IPS-18a (cell line): ENCODE results near the gene OXTR.

ENCODE experiments used
- H3K27ac ChIP-seq: one replicate; pipeline ENCODE4 v1.5.1; 2013; ENCODE audit warnings: low read length
- H3K27me3 ChIP-seq: one replicate; pipeline ENCODE4 v1.6.1; 2013; ENCODE audit warnings: mild to moderate bottlenecking, low read length; ENCODE audit not compliant: control insufficient read depth, insufficient read depth
- H3K36me3 ChIP-seq: one replicate; pipeline ENCODE4 v1.6.1; 2013; ENCODE audit warnings: low read depth, low read length; ENCODE audit not compliant: control insufficient read depth
- H3K4me1 ChIP-seq: one replicate; pipeline ENCODE4 v1.6.1; 2013; ENCODE audit warnings: low read depth, low read length; ENCODE audit not compliant: control insufficient read depth
- H3K4me3 ChIP-seq: one replicate; pipeline ENCODE4 v1.5.1; 2013; ENCODE audit warnings: low read length
- H3K9ac ChIP-seq: one replicate; pipeline ENCODE4 v1.6.1; 2013; ENCODE audit warnings: mild to moderate bottlenecking, low read length, moderate library complexity
- H3K9me3 ChIP-seq: one replicate; pipeline ENCODE4 v1.6.1; 2013; ENCODE audit warnings: low read depth, low read length; ENCODE audit not compliant: control insufficient read depth

Gene OXTR

GRCh38 chr3:8766148-8766547, 3.3 kb downstream of the OXTR start:
- Histone ChIP-seq H3K27ac (no peak overlapping the region), H3K36me3 (no peaks in the 10 kb centered on the region), H3K9me3 (no peaks in the 10 kb centered on the region), H3K9ac (no peak overlapping the region), H3K27me3 (peaks cover 47% of the 10 kb centered on the region), H3K4me3 (no peak overlapping the region), H3K4me1 (peaks cover 12% of the 10 kb centered on the region)

GRCh38 chr3:8765528-8765927, 3.9 kb downstream of the OXTR start:
- Histone ChIP-seq H3K4me1 (peaks cover 11% of the 10 kb centered on the region), H3K9me3 (no peaks in the 10 kb centered on the region), H3K27me3 (peaks cover 42% of the 10 kb centered on the region), H3K36me3 (no peaks in the 10 kb centered on the region), H3K4me3 (no peak overlapping the region), H3K27ac (no peak overlapping the region), H3K9ac (no peak overlapping the region)

GRCh38 chr3:8764528-8764927, 4.9 kb downstream of the OXTR start:
- H3K4me3 ChIP-seq = no peak overlapping the region
- peaks cover 32% of the 10 kb centered on the region for H3K27me3 ChIP-seq
- no peaks in the 10 kb centered on the region for H3K36me3 ChIP-seq
- H3K27ac ChIP-seq = no peak overlapping the region
- H3K9ac ChIP-seq = no peak overlapping the region
- H3K9me3 ChIP-seq = no peaks in the 10 kb centered on the region
- H3K4me1 ChIP-seq = peaks cover 1% of the 10 kb centered on the region

- no peaks in the 10 kb centered on the region for H3K36me3 ChIP-seq
- H3K4me3 ChIP-seq = no peak overlapping the region
- H3K9ac ChIP-seq = no peak overlapping the region
- peaks cover 16% of the 10 kb centered on the region for H3K27me3 ChIP-seq
- no peak overlapping the region for H3K27ac ChIP-seq
- no peaks in the 10 kb centered on the region for H3K4me1 ChIP-seq
- no peaks in the 10 kb centered on the region for H3K9me3 ChIP-seq
Observed at GRCh38 chr3:8762607-8763377, 6.6 kb downstream of the OXTR start.

DNA sequence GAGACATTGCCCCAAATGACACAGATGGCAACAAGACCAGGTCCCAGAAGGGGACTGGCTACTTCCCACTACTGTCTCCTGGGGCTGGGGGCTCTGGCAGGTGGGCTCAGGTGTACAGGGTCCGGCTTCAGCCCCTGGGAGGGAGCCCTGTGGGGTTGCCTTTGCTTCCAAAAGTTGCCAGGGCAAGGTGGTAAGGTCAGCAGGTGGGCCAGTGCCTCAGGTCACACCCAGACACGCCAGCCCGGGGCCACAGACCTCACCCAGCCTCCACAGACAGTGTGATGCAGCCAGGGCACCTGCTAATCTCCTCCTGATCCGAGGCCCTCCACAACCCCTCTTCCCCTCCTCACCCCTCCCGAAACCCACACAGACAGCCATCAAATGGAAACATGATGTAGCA, 7.5 kb downstream of the OXTR start:
- H3K4me3 ChIP-seq = no peak overlapping the region
- H3K9ac ChIP-seq = no peak overlapping the region
- H3K9me3 ChIP-seq = no peaks in the 10 kb centered on the region
- H3K27ac ChIP-seq = no peak overlapping the region
- no peaks in the 10 kb centered on the region for H3K36me3 ChIP-seq
- no peaks in the 10 kb centered on the region for H3K4me1 ChIP-seq
- H3K27me3 ChIP-seq = peaks cover 6% of the 10 kb centered on the region

- no peak overlapping the region for H3K27ac ChIP-seq
- no peaks in the 10 kb centered on the region for H3K36me3 ChIP-seq
- no peaks in the 10 kb centered on the region for H3K4me1 ChIP-seq
- H3K9me3 ChIP-seq = no peaks in the 10 kb centered on the region
- H3K9ac ChIP-seq = no peak overlapping the region
- H3K27me3 ChIP-seq = no peaks in the 10 kb centered on the region
- no peak overlapping the region for H3K4me3 ChIP-seq
Observed at GRCh38 chr3:8760506-8760905, 8.9 kb downstream of the OXTR start.

- H3K27me3 ChIP-seq = no peaks in the 10 kb centered on the region
- H3K4me1 ChIP-seq = no peaks in the 10 kb centered on the region
- H3K9me3 ChIP-seq = no peaks in the 10 kb centered on the region
- H3K36me3 ChIP-seq = no peaks in the 10 kb centered on the region
- no peak overlapping the region for H3K4me3 ChIP-seq
- H3K27ac ChIP-seq = no peak overlapping the region
- H3K9ac ChIP-seq = no peak overlapping the region
Observed at GRCh38 chr3:8760091-8760490, 9.3 kb downstream of the OXTR start.

DNA sequence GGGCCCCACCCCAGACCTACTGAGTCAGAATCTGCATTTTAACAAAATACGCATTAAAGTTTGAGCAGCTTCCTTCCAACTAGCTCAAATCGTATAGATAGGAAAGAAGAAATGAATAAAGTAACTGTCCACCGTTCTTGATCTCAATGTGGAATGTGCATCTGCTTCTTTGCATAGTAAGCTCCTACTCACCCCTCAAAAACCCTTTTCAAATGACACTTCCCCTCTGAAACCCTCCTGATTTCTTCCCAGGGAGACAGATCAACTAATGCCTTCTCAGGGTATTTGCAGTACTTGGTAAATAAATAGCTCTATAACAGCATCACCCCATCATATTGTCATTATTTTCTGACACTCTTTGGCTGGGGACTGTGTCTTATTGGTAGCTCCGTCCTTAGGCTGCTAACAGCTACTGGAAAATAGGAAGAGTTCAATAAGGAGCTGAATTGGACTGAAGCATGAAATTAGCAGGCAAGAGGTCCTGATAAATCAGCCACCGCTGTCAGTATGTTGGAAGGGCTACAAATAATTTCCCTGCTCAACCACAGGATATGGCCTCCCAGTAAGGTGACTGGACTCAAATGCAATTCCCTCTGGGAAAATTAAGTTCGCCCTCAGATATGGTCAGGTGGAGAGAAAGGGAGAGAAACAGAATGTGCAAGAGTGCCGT, 10.2 kb downstream of the OXTR start:
- Histone ChIP-seq H3K36me3 (no peaks in the 10 kb centered on the region), H3K27ac (no peak overlapping the region), H3K4me1 (no peaks in the 10 kb centered on the region), H3K27me3 (no peaks in the 10 kb centered on the region), H3K4me3 (no peak overlapping the region), H3K9ac (no peak overlapping the region), H3K9me3 (no peaks in the 10 kb centered on the region)

- Histone ChIP-seq H3K4me1 (no peaks in the 10 kb centered on the region), H3K9ac (no peak overlapping the region), H3K27ac (no peak overlapping the region), H3K4me3 (no peak overlapping the region), H3K27me3 (no peaks in the 10 kb centered on the region), H3K9me3 (no peaks in the 10 kb centered on the region), H3K36me3 (no peaks in the 10 kb centered on the region)
Observed at GRCh38 chr3:8757551-8758518, 11.6 kb downstream of the OXTR start.

GRCh38 chr3:8756671-8757070, 12.7 kb downstream of the OXTR start:
- Histone ChIP-seq H3K27me3 (no peaks in the 10 kb centered on the region), H3K4me1 (no peaks in the 10 kb centered on the region), H3K36me3 (no peaks in the 10 kb centered on the region), H3K27ac (no peak overlapping the region), H3K9me3 (no peaks in the 10 kb centered on the region), H3K4me3 (no peak overlapping the region), H3K9ac (no peak overlapping the region)

DNA sequence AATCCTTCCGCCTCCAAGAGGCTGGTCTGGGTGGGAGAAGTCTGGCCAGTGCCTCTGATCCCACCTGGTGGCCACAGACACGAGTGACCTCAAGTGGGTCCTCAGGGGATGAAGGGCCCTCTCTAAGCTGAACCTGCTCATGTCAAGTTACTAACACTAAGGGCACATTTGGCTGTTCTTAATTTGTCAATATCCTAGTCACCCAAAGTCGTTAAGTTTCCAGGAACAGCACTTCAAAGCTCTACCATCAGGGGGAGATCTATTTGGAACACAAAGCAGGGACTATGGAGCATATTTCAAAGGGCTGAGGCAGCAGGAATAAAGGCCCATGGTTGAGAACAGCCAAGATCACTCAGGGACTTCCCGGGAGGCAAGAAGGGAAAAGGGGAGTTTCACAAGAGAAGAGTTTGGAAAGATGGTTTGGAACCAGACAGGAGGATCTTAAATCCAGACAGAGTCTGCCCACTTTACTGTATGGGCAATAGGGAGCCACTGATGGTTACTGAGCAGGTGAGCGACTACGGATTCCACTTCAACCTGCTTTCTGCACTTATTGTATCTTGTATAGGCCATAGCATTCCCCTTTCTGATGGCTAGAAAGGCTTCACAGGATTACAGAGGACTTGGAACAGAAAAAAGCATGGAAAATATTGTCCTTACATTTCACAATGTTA, 13.7 kb downstream of the OXTR start:
- Histone ChIP-seq H3K4me1 (no peaks in the 10 kb centered on the region), H3K27ac (no peak overlapping the region), H3K9me3 (no peaks in the 10 kb centered on the region), H3K9ac (no peak overlapping the region), H3K36me3 (no peaks in the 10 kb centered on the region), H3K4me3 (no peak overlapping the region), H3K27me3 (no peaks in the 10 kb centered on the region)
